IMR-90 (cell line): ENCODE data around the gene PCYT2.

Experiments
- ELK1 ChIP-seq: fragments of 150-350 bp; IDR thresholded peaks from 2 replicates; pipeline ENCODE4 v1.6.1; 2016; ENCODE audit warnings: low read depth, mild to moderate bottlenecking, low read length, moderate library complexity, borderline replicate concordance
- MXI1 ChIP-seq: IDR thresholded peaks from 2 replicates; pipeline ENCODE4 v1.6.1; 2012; ENCODE audit warnings: low read depth, mild to moderate bottlenecking, low read length, moderate library complexity, borderline replicate concordance
- POLR2A ChIP-seq: IDR thresholded peaks from 2 replicates; pipeline ENCODE4 v1.6.1; 2012; ENCODE audit warnings: mild to moderate bottlenecking, low read depth, low read length
- RAD21 ChIP-seq: IDR thresholded peaks from 2 replicates; pipeline ENCODE4 v1.6.1; 2012; ENCODE audit warnings: low read length, improper control_type of control experiment
- TF ChIP-seq, protein P1 (sequence below): conservative IDR thresholded peaks from 2 replicates; pipeline ENCODE4 v1.5.1; 2012; ENCODE audit warnings: mild to moderate bottlenecking, low read depth, low read length, improper control_type of control experiment

GRCh38 chr17:81906476-81907218 lies 4.6 kb downstream of the PCYT2 start:
- TF ChIP-seq, protein P1, sequence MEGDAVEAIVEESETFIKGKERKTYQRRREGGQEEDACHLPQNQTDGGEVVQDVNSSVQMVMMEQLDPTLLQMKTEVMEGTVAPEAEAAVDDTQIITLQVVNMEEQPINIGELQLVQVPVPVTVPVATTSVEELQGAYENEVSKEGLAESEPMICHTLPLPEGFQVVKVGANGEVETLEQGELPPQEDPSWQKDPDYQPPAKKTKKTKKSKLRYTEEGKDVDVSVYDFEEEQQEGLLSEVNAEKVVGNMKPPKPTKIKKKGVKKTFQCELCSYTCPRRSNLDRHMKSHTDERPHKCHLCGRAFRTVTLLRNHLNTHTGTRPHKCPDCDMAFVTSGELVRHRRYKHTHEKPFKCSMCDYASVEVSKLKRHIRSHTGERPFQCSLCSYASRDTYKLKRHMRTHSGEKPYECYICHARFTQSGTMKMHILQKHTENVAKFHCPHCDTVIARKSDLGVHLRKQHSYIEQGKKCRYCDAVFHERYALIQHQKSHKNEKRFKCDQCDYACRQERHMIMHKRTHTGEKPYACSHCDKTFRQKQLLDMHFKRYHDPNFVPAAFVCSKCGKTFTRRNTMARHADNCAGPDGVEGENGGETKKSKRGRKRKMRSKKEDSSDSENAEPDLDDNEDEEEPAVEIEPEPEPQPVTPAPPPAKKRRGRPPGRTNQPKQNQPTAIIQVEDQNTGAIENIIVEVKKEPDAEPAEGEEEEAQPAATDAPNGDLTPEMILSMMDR: 0 out of 2 replicates have a peak, but pooled peaks have one; percentile 5
- TF ChIP-seq POLR2A: no peak
- TF ChIP-seq MXI1: no peak
- no peak for TF ChIP-seq RAD21
- TF ChIP-seq ELK1: no peak
